HG03460 (cell line): ENCODE measurements around the gene MYO3B.

Experiments used
- ATAC-seq: cut with Tn5 transposase; IDR thresholded peaks from one replicate; pipeline ENCODE4 v1.9.1; 2021; ENCODE audit not compliant: unreplicated experiment

Gene MYO3B

GRCh38 chr2:170177950-170178781 lies at the start of gene MYO3B:
MYO3B (plus strand) TSS chr2:170178147; CDS start chr2:170178288, 141 bp downstream.
- no peak for ATAC-seq

GRCh38 chr2:170139276-170139967 lies 38.5 kb upstream of the MYO3B start:
- peak; percentile 63 for ATAC-seq

GRCh38 chr2:170140561-170140960 lies 37.4 kb upstream of the MYO3B start:
- no peak for ATAC-seq

- ATAC-seq, result no peak
Measured at GRCh38 chr2:170141865-170142264, 36.1 kb upstream of the MYO3B start.

- ATAC-seq, result no peak
Measured at GRCh38 chr2:170142502-170142901, 35.4 kb upstream of the MYO3B start.

GRCh38 chr2:170143045-170143717 lies 34.8 kb upstream of the MYO3B start:
- ATAC-seq, result no peak

GRCh38 chr2:170144761-170145160 lies 33.2 kb upstream of the MYO3B start:
- ATAC-seq, result no peak

GRCh38 chr2:170145191-170145590 lies 32.8 kb upstream of the MYO3B start:
- no peak for ATAC-seq

- no peak for ATAC-seq
Measured at GRCh38 chr2:170145675-170146432, 32.1 kb upstream of the MYO3B start.

- ATAC-seq, result no peak
Measured at GRCh38 chr2:170146784-170147183, 31.2 kb upstream of the MYO3B start.

- no peak for ATAC-seq
Measured at GRCh38 chr2:170147576-170147975, 30.4 kb upstream of the MYO3B start.

GRCh38 chr2:170148161-170148560 lies 29.8 kb upstream of the MYO3B start:
- no peak for ATAC-seq

- ATAC-seq, result no peak
Measured at GRCh38 chr2:170152421-170152820, 25.5 kb upstream of the MYO3B start.

- no peak for ATAC-seq
Measured at GRCh38 chr2:170155022-170155722, 22.8 kb upstream of the MYO3B start.

- ATAC-seq, result no peak
Measured at GRCh38 chr2:170155723-170156253, 22.2 kb upstream of the MYO3B start.

GRCh38 chr2:170156592-170156991 lies 21.4 kb upstream of the MYO3B start:
- ATAC-seq, result no peak

- no peak for ATAC-seq
Measured at GRCh38 chr2:170157025-170157684, 20.8 kb upstream of the MYO3B start.

GRCh38 chr2:170159060-170159459 lies 18.9 kb upstream of the MYO3B start:
- ATAC-seq, result no peak

GRCh38 chr2:170161516-170162270 lies 16.3 kb upstream of the MYO3B start:
- no peak for ATAC-seq
